Activated CD4-positive, alpha-beta memory T cell treated with anti-CD3 and anti-CD28 coated beads, Interleukin-2, amount 10 ng/mL, durations not matched to agents 7 days and 5 days (primary cell): Measurements from ENCODE around the gene XPO6. TPM values are rescaled to one million over a fixed set of nuclear protein-coding genes. Genes with fewer than 3 reads are reported as not detected.

Experiments used
- CTCF ChIA-PET: fragments of 350-600 bp; sonication (Branson Sonifier 250); formaldehyde crosslinking; loops from one replicate; lab custom pipeline; 2021; ENCODE audit warnings: antibody characterized with exemption, inconsistent platforms; lab: Charles Lee
- POLR2A ChIA-PET: fragments of 350-600 bp; sonication (Branson Sonifier 250); formaldehyde crosslinking; loops from one replicate; lab custom pipeline; 2021; ENCODE audit warnings: antibody characterized with exemption; lab: Charles Lee
- DNase-seq: peaks from one replicate; pipeline ENCODE4 v3.0.0-alpha.2; 2020
- H3K27ac Mint-ChIP-seq: one replicate; pipeline ENCODE4 v1.8.0; 2021; ENCODE audit warnings: mild to moderate bottlenecking, mixed read lengths
- H3K27me3 Mint-ChIP-seq: one replicate; pipeline ENCODE4 v1.8.0; 2021; ENCODE audit warnings: mixed read lengths
- H3K36me3 Mint-ChIP-seq: one replicate; pipeline ENCODE4 v1.8.0; 2021; ENCODE audit warnings: low read depth, mixed read lengths
- H3K4me1 Mint-ChIP-seq: one replicate; pipeline ENCODE4 v1.8.0; 2021; ENCODE audit warnings: mixed read lengths
- H3K4me3 Mint-ChIP-seq: one replicate; pipeline ENCODE4 v1.8.0; 2021; ENCODE audit warnings: mild to moderate bottlenecking, mixed read lengths
- H3K9me3 Mint-ChIP-seq: one replicate; pipeline ENCODE4 v1.8.0; 2021; ENCODE audit warnings: mixed read lengths
- total RNA-seq, 2 experiments: library from RNA; stranded (reverse); gene quantifications; one replicate each; pipeline ENCODE4 v1.2.3, GENCODE V29; 2021

The XPO6 gene
- total RNA-seq, 2 experiments from 2014 or later = 218 to 223 TPM

DNA sequence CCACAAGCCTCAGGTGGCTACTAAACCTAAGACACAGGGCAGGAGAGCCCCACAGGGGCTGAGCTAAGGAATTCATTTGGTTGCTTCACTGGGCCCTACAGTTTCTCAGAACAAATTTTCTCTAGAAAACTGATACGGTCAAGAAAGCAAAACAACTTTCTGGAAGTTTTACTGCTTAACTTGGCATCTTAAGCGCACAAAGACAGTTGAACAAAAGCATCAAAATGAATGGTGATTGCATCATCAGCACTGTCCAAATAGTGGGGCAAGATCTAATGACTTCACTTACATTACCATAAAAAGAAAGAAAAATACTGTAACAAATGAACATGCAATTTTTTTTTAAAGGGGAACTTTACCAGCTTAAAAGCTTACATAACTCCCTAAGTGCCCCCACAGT lies 47.6 kb downstream of the XPO6 start:
- Mint-ChIP-seq H3K36me3 (peaks cover 81% of the 10 kb centered on the region), H3K27ac (peak overlapping the region; percentile 8), H3K27me3 (no peaks in the 10 kb centered on the region), H3K9me3 (no peaks in the 10 kb centered on the region), H3K4me3 (no peak overlapping the region), H3K4me1 (peaks cover 74% of the 10 kb centered on the region)
- CTCF ChIA-PET = no interaction called here
- DNase-seq = no peak
- POLR2A ChIA-PET = interaction anchor here (0.9 to 2.0 kb wide), 6 partner anchors 11 to 45 kb away, joined by 3 to 7 read pairs (median 4); no protein-coding TSS in a partner anchor

DNA sequence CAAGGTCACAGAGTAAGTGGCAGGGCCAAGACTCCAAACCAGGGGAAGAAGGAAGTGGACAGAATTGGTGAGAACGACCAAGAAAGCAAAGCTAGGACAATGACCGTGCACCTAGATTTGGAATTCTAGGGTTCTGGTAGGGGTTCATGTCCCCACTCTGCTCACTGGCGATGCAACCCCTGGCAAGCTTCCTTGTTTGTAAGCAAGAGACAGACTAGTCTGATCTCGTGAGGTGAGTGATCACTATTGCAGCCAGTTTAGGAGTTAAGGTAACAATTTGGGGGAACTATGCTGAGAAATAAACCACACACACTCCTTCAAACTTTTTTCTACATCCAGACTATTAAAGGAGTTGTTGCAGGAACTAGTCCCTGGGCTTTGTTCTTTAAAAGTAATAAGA lies 48.1 kb downstream of the XPO6 start:
- ChIA-PET POLR2A (interaction anchor here (0.9 to 1.6 kb wide), 3 partner anchors 10 to 21 kb away, joined by 3 to 5 read pairs (median 3); no protein-coding TSS in a partner anchor), CTCF (interaction anchor here (0.9 kb wide), 1 partner anchor 47 kb away, joined by 3 read pairs; no protein-coding TSS in a partner anchor)
- no peak for DNase-seq
- no peak overlapping the region for H3K4me3 Mint-ChIP-seq
- no peaks in the 10 kb centered on the region for H3K27me3 Mint-ChIP-seq
- peaks cover 73% of the 10 kb centered on the region for H3K4me1 Mint-ChIP-seq
- peaks cover 77% of the 10 kb centered on the region for H3K36me3 Mint-ChIP-seq
- peak overlapping the region; percentile 8 for H3K27ac Mint-ChIP-seq
- no peaks in the 10 kb centered on the region for H3K9me3 Mint-ChIP-seq

DNA sequence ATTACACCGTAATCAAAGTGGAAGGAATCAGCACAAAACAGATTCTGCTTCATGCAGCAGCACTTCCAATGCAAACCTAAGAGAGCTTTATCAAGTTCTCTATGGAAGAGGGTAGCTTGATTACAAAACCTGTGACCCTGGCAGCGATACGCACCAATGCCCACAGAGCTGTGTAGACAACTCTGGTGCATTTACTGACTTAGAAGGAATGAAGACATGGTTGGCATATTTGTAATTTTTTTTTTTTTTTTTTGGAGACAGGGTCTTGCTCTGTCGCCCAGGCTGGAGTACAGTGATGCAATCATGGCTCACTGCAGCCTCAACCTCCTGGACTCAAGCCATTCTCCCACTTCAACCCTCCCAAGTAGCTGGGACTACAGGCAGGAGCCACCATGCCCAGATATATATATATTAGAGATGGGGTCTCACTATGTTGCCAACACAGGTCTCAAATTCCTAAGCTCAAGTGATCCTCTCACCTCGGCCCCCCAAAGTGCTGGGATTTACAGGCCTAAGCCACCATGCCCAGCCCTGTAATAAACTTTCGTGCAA lies 49.4 kb downstream of the XPO6 start:
- peaks cover 73% of the 10 kb centered on the region for H3K4me1 Mint-ChIP-seq
- no peaks in the 10 kb centered on the region for H3K9me3 Mint-ChIP-seq
- H3K36me3 Mint-ChIP-seq = peaks cover 75% of the 10 kb centered on the region
- CTCF ChIA-PET = interaction anchor here (0.7 to 1.5 kb wide), 3 partner anchors 11 to 55 kb away, joined by 3 to 4 read pairs (median 3); no protein-coding TSS in a partner anchor
- H3K4me3 Mint-ChIP-seq = no peak overlapping the region
- H3K27ac Mint-ChIP-seq = no peak overlapping the region
- DNase-seq = no peak
- POLR2A ChIA-PET = interaction anchor here (0.6 to 1.6 kb wide), 5 partner anchors 15 to 316 kb away, joined by 3 to 5 read pairs (median 3); no protein-coding TSS in a partner anchor
- H3K27me3 Mint-ChIP-seq = no peaks in the 10 kb centered on the region

DNA sequence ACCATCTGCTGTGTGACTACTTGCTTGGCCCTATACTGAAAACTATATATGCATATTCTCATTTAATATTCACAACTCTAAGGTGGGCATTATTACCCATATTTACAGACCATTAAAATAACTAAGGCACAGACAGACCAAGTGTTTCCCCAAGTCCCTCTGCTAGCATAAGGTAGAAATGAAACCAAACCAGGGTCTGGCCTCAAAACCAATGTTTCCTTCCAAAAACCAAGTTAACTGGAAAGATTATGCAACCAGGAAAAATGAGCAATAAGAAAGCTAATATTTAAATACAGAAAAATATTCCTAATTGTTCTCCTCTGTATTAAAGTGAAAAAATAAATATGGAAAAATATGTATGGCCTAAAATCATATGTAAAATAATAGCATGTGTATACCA lies 50.1 kb downstream of the XPO6 start:
- POLR2A ChIA-PET = interaction anchor here (1.0 kb wide), 2 partner anchors 17 to 19 kb away, joined by 3 read pairs; no protein-coding TSS in a partner anchor
- Mint-ChIP-seq H3K27ac (peak overlapping the region; percentile 17), H3K27me3 (no peaks in the 10 kb centered on the region), H3K9me3 (no peaks in the 10 kb centered on the region), H3K4me3 (no peak overlapping the region), H3K4me1 (peaks cover 66% of the 10 kb centered on the region), H3K36me3 (peaks cover 70% of the 10 kb centered on the region)
- no peak for DNase-seq
- CTCF ChIA-PET = interaction anchor here (0.7 to 1.5 kb wide), 2 partner anchors 17 to 56 kb away, joined by 3 read pairs; no protein-coding TSS in a partner anchor

DNA sequence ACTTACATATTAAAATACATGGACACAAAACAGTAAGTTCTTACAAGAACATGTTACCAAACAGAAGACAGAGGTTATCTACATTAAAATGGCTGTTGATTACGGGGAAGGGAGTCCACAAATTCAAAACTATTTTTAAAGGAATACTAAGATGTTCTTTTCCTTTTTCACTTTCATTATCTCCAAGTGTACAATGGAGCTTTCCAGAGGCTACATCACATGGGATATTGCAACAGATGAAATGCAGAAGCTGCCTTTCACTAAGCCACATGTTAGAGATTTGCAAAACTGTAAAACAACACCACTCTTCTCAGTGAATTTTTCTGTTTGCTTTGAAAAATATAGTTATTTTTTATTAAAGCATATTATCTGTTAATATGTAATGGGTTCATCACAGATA lies 53.6 kb downstream of the XPO6 start:
- Mint-ChIP-seq H3K36me3 (peaks cover 68% of the 10 kb centered on the region), H3K4me3 (no peak overlapping the region), H3K27me3 (no peaks in the 10 kb centered on the region), H3K4me1 (peaks cover 55% of the 10 kb centered on the region), H3K9me3 (no peaks in the 10 kb centered on the region), H3K27ac (peak overlapping the region; percentile 68)
- POLR2A ChIA-PET = interaction anchor here (1.4 kb wide), 1 partner anchor 17 kb away, joined by 4 read pairs; no protein-coding TSS in a partner anchor
- no peak for DNase-seq
- CTCF ChIA-PET = interaction anchor here (1.4 to 1.9 kb wide), 2 partner anchors 51 to 60 kb away, joined by 3 to 5 read pairs; no protein-coding TSS in a partner anchor

DNA sequence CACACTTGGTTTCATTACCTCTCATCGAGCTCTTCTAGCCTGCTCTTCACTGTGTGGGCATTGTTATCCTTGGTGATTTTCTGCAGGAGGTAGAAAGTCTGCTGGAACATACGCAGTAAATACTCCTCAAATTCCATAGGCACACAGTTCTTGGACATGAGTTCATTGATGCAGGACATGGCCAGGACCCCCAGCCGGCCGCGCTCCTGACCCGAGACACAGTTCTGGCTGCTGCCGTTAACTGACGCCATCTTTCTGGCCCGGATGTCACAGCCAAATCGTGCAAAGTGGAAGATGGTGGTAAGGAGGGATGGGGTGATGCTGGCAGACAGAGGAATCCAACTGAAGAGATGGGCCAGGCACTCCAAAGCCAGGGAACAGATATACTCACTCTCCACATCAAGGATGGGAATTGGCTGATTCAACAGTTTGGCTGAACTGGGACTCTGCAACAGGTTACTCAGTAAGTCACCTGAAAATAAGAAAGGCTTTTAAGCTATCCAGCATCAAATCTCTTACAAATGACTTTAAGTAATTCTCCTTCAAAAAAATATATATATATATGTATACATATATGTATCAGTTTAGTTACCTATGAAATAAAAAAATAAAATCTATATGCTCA lies 55.6 kb downstream of the XPO6 start:
- ChIA-PET CTCF (interaction anchor here (1.0 to 1.6 kb wide), 2 partner anchors 15 to 56 kb away, joined by 3 to 4 read pairs; partner anchors contain the start of gene XPO6), POLR2A (interaction anchor here (1.6 kb wide), 1 partner anchor 11 kb away, joined by 4 read pairs; no protein-coding TSS in a partner anchor)
- Mint-ChIP-seq H3K36me3 (peaks cover 73% of the 10 kb centered on the region), H3K4me1 (peaks cover 46% of the 10 kb centered on the region), H3K27me3 (no peaks in the 10 kb centered on the region), H3K9me3 (no peaks in the 10 kb centered on the region), H3K27ac (peak overlapping the region; percentile 26), H3K4me3 (no peak overlapping the region)
- DNase-seq = no peak

DNA sequence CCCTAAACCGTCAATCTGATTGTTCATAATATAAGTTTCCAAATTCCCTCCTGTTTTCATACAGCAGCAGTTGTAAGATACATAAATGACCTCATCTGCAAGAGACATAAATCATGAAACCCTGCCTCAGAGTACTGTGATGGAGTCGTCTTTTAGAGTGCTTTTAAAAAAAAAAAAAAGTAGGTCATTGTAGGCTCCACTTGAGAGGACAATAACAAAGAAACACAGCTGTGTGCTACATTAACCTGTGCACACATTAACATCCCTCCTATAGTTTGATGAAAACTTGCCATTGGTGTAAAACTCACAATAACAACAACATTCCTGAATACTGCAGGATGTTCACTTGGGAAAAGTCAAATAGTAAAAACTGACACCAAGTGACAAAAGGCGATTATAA lies 56.5 kb downstream of the XPO6 start:
- no peak overlapping the region for H3K27ac Mint-ChIP-seq
- H3K4me1 Mint-ChIP-seq = peaks cover 49% of the 10 kb centered on the region
- no peaks in the 10 kb centered on the region for H3K27me3 Mint-ChIP-seq
- no peak for DNase-seq
- CTCF ChIA-PET = interaction anchor here (0.6 to 1.6 kb wide), 3 partner anchors 15 to 287 kb away, joined by 4 to 6 read pairs (median 5); partner anchors contain the start of gene XPO6
- H3K4me3 Mint-ChIP-seq = no peak overlapping the region
- POLR2A ChIA-PET = interaction anchor here (0.6 to 2.0 kb wide), 6 partner anchors 11 to 55 kb away, joined by 3 to 5 read pairs (median 4); no protein-coding TSS in a partner anchor
- H3K9me3 Mint-ChIP-seq = no peaks in the 10 kb centered on the region
- H3K36me3 Mint-ChIP-seq = peaks cover 75% of the 10 kb centered on the region

DNA sequence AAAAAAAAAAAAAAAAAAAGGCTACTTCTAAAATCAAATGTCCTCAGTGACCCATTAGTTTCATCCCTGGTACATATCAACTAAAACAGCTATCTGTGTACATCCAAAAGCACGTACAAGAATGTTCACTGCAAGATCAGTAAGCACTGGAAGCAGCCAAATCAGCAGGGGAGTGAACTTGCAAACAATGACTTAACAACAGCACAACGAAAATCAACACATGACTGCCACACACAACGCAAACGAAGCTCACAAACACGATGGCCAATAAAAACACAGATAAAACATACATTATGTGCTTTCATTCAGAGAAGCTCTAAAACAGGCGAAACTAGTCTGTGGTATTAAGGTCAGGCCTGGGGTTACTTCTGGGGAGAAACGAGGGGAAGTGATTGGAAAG lies 60.6 kb downstream of the XPO6 start:
- Mint-ChIP-seq H3K4me3 (no peak overlapping the region), H3K4me1 (peaks cover 62% of the 10 kb centered on the region), H3K27ac (peak overlapping the region; percentile 73), H3K36me3 (peaks cover 88% of the 10 kb centered on the region), H3K27me3 (no peaks in the 10 kb centered on the region), H3K9me3 (no peaks in the 10 kb centered on the region)
- POLR2A ChIA-PET = interaction anchor here (0.8 to 3.6 kb wide), 6 partner anchors 10 to 63 kb away, joined by 3 to 22 read pairs (median 4); no protein-coding TSS in a partner anchor
- DNase-seq = no peak
- CTCF ChIA-PET = interaction anchor here (0.9 to 1.3 kb wide), 2 partner anchors 11 to 67 kb away, joined by 4 to 9 read pairs; no protein-coding TSS in a partner anchor

DNA sequence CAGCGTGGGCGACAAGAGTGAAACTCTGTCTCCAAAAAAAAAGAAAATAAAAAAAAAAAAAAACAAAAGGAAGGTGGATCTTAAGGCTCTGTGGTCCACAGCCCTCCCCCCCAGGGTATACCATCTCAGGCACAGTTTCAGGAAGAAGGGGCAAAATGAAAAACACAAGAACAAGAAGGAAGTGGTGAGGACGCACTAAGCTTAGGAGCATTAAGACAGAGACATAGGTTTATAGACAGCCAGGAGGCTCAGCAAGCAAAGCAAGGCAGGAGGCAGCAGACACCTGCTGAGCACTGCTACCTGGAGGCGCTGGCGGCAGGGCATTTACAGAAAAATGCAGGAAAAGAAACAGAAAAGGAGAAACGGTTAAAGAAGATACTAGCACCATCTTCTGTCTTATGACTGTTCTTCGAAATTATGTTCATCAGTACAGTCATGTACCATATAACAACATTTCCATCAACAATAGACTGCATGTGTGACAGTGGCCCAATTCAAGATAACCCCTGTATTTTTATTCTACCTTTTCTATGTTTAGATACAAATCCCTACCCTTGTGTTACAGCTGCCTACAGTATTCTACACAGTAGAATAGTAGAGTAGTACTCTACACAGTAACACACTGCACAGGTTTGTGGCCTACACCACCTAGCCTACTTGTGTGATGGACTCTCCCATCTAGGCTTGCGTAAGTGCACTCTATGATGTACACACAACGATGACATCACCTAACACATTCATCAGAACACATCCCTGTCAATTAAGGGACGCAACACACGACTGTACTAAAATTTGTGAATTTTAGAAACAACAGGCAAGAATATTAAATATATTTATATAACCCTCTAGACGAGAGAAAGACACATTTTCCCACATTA lies 62.5 kb downstream of the XPO6 start:
- ChIA-PET CTCF (interaction anchor here (0.7 to 1.2 kb wide), 4 partner anchors 8 to 69 kb away, joined by 3 to 7 read pairs (median 4); no protein-coding TSS in a partner anchor), POLR2A (interaction anchor here (0.8 to 3.6 kb wide), 5 partner anchors 8 to 62 kb away, joined by 3 to 22 read pairs (median 4); partner anchors contain the start of gene XPO6)
- Mint-ChIP-seq H3K36me3 (peaks cover 86% of the 10 kb centered on the region), H3K27ac (peak overlapping the region; percentile 78), H3K4me3 (no peak overlapping the region), H3K9me3 (no peaks in the 10 kb centered on the region), H3K27me3 (no peaks in the 10 kb centered on the region), H3K4me1 (peaks cover 63% of the 10 kb centered on the region)
- DNase-seq = no peak

DNA sequence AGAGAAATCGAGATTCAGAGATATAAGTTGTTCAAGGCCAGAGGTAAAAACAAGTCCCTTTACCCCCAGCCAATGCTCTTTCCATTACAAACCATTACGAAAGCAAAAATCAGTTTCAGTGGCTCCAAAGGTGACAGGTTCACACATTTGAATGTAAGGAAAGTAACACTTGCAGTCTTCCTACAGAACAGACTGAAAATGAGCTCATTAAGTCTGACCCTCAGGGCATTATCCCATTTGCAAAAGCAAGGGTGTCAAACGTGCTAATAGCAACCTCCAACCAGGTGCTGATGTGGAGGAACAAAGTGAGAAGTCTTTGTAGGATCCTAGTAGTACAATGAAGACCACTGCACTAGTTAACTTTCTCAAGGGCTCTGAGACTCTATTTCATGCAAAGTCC lies 65.2 kb downstream of the XPO6 start:
- Mint-ChIP-seq H3K27me3 (no peaks in the 10 kb centered on the region), H3K27ac (peak overlapping the region; percentile 70), H3K4me1 (peaks cover 84% of the 10 kb centered on the region), H3K9me3 (no peaks in the 10 kb centered on the region), H3K4me3 (no peak overlapping the region), H3K36me3 (peaks cover 75% of the 10 kb centered on the region)
- POLR2A ChIA-PET = no interaction called here
- DNase-seq = no peak
- CTCF ChIA-PET = no interaction called here

DNA sequence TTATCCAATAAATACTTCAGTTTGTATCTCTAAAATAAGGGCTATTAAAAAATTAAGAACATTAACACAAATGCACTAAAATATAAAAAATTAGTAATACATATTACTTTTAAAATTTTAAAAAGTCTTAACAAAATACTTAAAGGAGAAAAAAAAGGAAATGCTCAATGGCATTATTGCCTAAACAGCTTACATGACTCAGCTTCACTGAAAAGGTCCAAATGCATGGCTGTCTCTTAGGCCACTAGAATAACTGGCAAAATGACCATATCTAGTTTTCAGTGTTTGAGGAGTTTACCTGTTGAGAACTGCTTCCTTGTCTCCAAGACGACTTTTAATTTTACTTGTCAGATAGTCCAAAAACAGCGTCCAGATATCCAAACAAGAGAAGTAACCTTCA lies 66.0 kb downstream of the XPO6 start:
- Mint-ChIP-seq H3K27me3 (no peaks in the 10 kb centered on the region), H3K4me1 (peaks cover 84% of the 10 kb centered on the region), H3K9me3 (no peaks in the 10 kb centered on the region), H3K4me3 (no peak overlapping the region), H3K36me3 (peaks cover 68% of the 10 kb centered on the region), H3K27ac (peak overlapping the region; percentile 32)
- ChIA-PET CTCF (no interaction called here), POLR2A (no interaction called here)
- DNase-seq = no peak
